Heart right ventricle (tissue), 16 donors: ENCODE results near the gene ZNF362. TPM values are rescaled to one million over a fixed set of nuclear protein-coding genes. Genes with fewer than 3 reads are reported as not detected.

Experiments used
- ATAC-seq, 8 donors: fragments of 200-7000 bp; cut with Tn5 transposase; one replicate each; pipeline ENCODE4 v1.9.1; 2020; ENCODE audit warnings: mild to moderate bottlenecking in 8 of 8, moderate library complexity in 8 of 8, moderate number of reproducible peaks in 1 of 8
- DNase-seq, 2 donors: peaks; one replicate each; pipeline ENCODE4 v3.0.0-alpha.2; 2020
- H3K27ac ChIP-seq, 10 donors: fragments of 200-600 bp; sonication (generic) in 2 of 10; one replicate each; pipeline versions ENCODE4 v1.5.0 to v1.8.0; 2020 to 2022; ENCODE audit warnings: mild to moderate bottlenecking in 3 of 10
- H3K27me3 ChIP-seq, 7 donors: fragments of 200-600 bp; one replicate each; pipeline ENCODE4 v1.8.0; 2021 to 2022; ENCODE audit warnings: mild to moderate bottlenecking in 2 of 7
- H3K36me3 ChIP-seq, 9 donors: fragments of 200-600 bp; sonication (generic) in 1 of 9; one replicate each; pipeline versions ENCODE4 v1.5.0 to v1.8.0; 2020 to 2022; ENCODE audit warnings: mild to moderate bottlenecking in 2 of 9
- H3K4me1 ChIP-seq, 9 donors: fragments of 200-600 bp; sonication (generic) in 1 of 9; one replicate each; pipeline versions ENCODE4 v1.5.0 to v1.8.0; 2020 to 2022; ENCODE audit warnings: mild to moderate bottlenecking in 4 of 9
- H3K4me3 ChIP-seq, 10 donors: fragments of 200-600 bp; sonication (generic) in 2 of 10; one replicate each; pipeline versions ENCODE4 v1.5.0 to v1.8.0; 2020 to 2022; ENCODE audit warnings: mild to moderate bottlenecking in 7 of 10, moderate library complexity in 2 of 10
- H3K9me3 ChIP-seq, 11 donors: fragments of 200-600 bp in 10 of 11; sonication (generic) in 2 of 11; one replicate each; pipeline versions ENCODE4 v1.5.0 to v1.8.0; 2013 to 2022; ENCODE audit warnings: mild to moderate bottlenecking in 2 of 11, control low read depth in 1 of 11, moderate library complexity in 1 of 11
- WGBS, 2 donors: extraction: QIAGEN DNeasy Blood & Tissue Kit; methylation state at CpG; one replicate each; pipeline ENCODE4 v1.1.7; 2013; ENCODE audit warnings: inconsistent platforms in 1 of 2; 5-methylcytosine and 5-hydroxymethylcytosine counted together
- intact Hi-C, 10 donors: fragments of 100-400 bp; cut with DNase I; formaldehyde crosslinking; loops; one replicate each; pipeline versions ENCODE4 v1.11.1 to v1.14.2; 2022
- polyA plus RNA-seq, 2 donors: library from polyadenylated mRNA; stranded (reverse); fragments of 200-250 nt; gene quantifications; one replicate each; pipeline ENCODE4 v1.2.3, GENCODE V29; 2013
- total RNA-seq, 10 donors: library from RNA; stranded (reverse); fragmentation: NEBNext Ultra II Directional in 3 of 10; extraction: Animal tissue kit (Norgen Biotek cat#: 25700) in 3 of 10; gene quantifications; one replicate each; pipeline versions ENCODE4 v1.2.1 to v1.2.4, GENCODE V29; 2021 to 2023
- TF ChIP-seq, protein P1 (sequence below), 9 donors: fragments of 200-600 bp; sonication (generic) in 2 of 9; IDR thresholded peaks; one replicate each; pipeline versions ENCODE4 v1.5.0 to v1.8.0; 2021 to 2022; ENCODE audit warnings: antibody characterized with exemption in 9 of 9, mild to moderate bottlenecking in 5 of 9, moderate library complexity in 1 of 9
- donor health status: Arrhythmogenic right ventricular cardiomyopathy.
- donor health status: ischemic (EF 13 %, LVEDD 7.1; RV severe dilation, severe dysfunction).
- donor health status: healthy with polysubstance abuse.
- donor health status: DM: no; HTN: yes; CAD: no.
- donor health status: DM: no; HTN: no; CAD: no.
- donor health status: ischemic (EF 25% LVEDD 6.9; RV normal size, moderate dysfunction).
- donor health status: ischemic (EF 25% LVEDD 5.7; RV mildly dilated, moderate dysfunction).
- donor health status: healthy.
- donor health status: DM: yes; HTN: yes; CAD: no.
- donor health status: Ischemic cardiomyopathy.
- donor health status: ischemic (EF 35%, LVEDD 5.7; RV mildly dilated, moderate dysfunction).
- donor health status: nonischemic (EF 11% LVEDD 7.7; RV severe dilation, severe dysfunction).
- donor health status: DM: yes; HTN: yes; CAD: no.
- donor health status: PGD.
- donor health status: ischemic (EF 29% LVEDD 5.4; RV normal size, mild dysfunction).
- donor health status: nonischemic (EF 23%, LVEDD 6.1; RV moderate dilation, normal function).

The ZNF362 gene
- total and polyA plus RNA-seq, 12 donors: 9.1 to 39.2 (median 31.3) TPM

DNA sequence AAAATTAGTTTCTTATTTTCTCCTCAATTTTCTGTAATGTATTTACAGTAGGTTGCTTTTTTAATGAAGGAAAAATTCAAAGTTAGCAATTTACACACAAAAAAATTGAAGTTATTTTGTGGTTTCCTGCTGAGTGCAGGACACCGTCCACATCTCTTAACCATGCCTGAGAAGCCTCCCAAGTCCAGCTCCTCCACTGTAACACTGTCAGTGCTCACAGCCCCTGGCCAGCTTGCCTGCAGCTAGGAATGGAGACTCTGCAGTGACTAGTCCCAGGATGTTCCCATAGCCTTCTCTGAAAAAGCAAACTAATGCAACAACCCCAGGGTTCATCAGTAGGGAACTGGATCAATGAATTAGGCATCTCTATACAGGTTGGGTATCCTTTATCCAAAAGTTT, 61.1 kb downstream of the ZNF362 start:
- TF ChIP-seq, protein P1, sequence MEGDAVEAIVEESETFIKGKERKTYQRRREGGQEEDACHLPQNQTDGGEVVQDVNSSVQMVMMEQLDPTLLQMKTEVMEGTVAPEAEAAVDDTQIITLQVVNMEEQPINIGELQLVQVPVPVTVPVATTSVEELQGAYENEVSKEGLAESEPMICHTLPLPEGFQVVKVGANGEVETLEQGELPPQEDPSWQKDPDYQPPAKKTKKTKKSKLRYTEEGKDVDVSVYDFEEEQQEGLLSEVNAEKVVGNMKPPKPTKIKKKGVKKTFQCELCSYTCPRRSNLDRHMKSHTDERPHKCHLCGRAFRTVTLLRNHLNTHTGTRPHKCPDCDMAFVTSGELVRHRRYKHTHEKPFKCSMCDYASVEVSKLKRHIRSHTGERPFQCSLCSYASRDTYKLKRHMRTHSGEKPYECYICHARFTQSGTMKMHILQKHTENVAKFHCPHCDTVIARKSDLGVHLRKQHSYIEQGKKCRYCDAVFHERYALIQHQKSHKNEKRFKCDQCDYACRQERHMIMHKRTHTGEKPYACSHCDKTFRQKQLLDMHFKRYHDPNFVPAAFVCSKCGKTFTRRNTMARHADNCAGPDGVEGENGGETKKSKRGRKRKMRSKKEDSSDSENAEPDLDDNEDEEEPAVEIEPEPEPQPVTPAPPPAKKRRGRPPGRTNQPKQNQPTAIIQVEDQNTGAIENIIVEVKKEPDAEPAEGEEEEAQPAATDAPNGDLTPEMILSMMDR (IDR thresholded peaks at IDR 0.05): no peak
- peaks cover 0 to 14% (median 4%) of the 10 kb centered on the region in 9 donors for H3K36me3 ChIP-seq
- intact Hi-C loops: no loop called here
- peaks cover 0 to 9% (median 0%) of the 10 kb centered on the region in 9 donors for H3K4me1 ChIP-seq
- no peaks in the 10 kb centered on the region for H3K27me3 ChIP-seq
- WGBS, 2 donors: 54 to 78% methylated on average over 1 of the region's 1 CpG
- H3K4me3 ChIP-seq: no peak overlapping the region
- no peaks in the 10 kb centered on the region for H3K9me3 ChIP-seq
- no peak overlapping the region for H3K27ac ChIP-seq
- DNase-seq (no peak), ATAC-seq (no peak)

DNA sequence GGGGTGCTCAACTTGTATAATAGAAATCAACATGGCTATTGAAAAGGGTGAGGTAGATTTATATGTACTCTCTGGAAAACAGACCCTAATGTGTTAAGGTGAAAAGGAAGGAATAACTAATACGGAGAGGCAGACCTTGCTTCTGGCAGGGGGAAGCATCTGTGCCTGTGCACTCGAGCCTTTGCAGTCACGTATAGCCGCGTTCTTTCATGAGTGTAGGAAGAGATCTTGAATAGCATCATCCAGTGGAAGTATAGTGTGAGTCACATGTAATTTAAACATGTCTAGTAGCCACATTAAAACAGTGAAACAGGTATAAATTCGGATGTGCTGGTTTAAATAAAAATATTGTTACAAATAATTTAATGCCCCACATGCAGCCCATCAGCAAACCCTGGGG, 61.7 kb downstream of the ZNF362 start:
- Histone ChIP-seq H3K9me3 (no peaks in the 10 kb centered on the region), H3K4me1 (peaks cover 0 to 11% (median 0%) of the 10 kb centered on the region in 9 donors), H3K4me3 (no peak overlapping the region), H3K27me3 (no peaks in the 10 kb centered on the region), H3K36me3 (peaks cover 0 to 20% (median 10%) of the 10 kb centered on the region in 9 donors), H3K27ac (no peak overlapping the region)
- ATAC-seq: no peak
- DNase-seq: no peak
- TF ChIP-seq, protein P1 (IDR thresholded peaks at IDR 0.05): no peak
- intact Hi-C loops: no loop called here
- 60 to 73% methylated on average over 6 of the region's 6 CpGs for WGBS, 2 donors

DNA sequence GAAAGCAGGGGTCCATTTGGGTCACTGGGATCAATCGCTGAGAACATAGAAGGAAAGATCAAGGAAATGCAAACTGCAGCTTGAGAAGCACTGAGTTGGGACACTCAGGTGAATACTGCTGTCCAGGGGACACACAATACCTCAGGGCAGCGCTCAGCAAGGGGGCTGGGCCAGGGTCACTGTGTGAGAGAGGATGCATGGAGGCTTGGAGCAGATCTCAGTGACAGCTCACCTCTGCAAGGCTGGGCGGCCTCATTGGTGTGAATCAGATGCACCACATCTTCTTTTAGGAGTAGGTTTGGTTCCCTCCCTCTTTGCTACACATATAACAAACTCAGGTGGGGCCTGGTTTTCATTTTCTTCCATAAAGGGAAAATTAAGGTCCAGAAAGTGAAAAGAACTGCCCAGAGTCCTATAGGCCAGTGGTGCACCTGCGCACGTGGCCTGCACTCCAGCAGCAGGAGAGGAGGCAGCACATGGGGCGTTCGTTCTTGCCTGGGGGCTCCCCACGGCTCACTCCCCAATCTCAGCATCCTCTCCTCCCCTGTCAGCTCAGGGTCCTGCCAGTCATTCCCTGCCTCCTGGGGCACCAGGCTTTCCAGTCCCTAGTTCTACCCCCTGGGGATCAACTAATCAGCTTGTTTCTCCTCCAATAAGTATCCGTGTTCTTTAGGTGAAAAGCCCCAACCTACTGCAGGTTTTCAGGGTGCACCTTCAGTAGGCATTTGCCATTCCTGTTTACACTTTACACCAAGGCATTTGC, 63.1 kb downstream of the ZNF362 start:
- ATAC-seq: no peak
- Histone ChIP-seq H3K27me3 (no peaks in the 10 kb centered on the region), H3K4me1 (peaks cover 0 to 17% (median 0%) of the 10 kb centered on the region in 9 donors), H3K36me3 (peaks cover 3 to 34% (median 24%) of the 10 kb centered on the region in 9 donors), H3K9me3 (no peaks in the 10 kb centered on the region), H3K27ac (no peak overlapping the region), H3K4me3 (no peak overlapping the region)
- WGBS, 2 donors: 91 to 92% methylated on average over 9 of the region's 9 CpGs
- DNase-seq: no peak
- intact Hi-C loops: no loop called here
- TF ChIP-seq, protein P1 (IDR thresholded peaks at IDR 0.05): no peak

DNA sequence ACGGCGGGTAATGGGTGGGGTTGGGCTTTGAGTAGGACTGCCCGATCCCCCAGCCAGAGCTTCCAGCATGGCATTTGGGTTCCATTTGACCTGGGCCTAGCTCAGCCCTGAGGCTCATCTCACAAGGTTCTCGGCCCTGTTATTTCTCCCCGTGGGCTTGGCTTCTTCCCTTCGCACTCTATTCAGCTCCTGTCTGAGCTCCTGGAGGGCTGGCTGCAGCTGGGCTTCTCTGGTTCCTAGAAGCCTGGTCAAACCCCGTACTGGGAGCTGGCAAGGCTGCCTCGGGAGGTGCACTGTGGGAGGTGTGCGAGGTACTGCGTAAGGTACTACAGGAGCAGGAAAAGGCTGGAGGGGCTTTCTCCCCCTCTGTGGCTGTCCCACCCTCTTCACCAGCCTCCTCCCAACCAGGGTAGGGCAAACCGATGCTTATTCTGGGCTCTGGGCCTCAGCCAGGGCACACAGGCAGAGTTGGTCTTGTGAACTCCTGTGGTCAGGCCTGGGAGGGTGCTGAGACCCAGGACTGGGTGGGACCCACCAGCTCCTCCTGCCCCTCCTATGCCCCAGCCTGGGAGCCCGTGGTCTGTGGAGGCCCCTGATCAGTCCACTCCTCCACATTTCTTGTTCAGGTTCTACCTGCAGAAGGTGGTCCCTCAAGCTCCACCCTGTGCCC, 63.8 kb downstream of the ZNF362 start:
- 77 to 78% methylated on average over 12 of the region's 12 CpGs for WGBS, 2 donors
- Histone ChIP-seq H3K27me3 (no peaks in the 10 kb centered on the region), H3K4me3 (no peak overlapping the region), H3K9me3 (no peaks in the 10 kb centered on the region), H3K36me3 (peaks cover 7 to 42% (median 31%) of the 10 kb centered on the region in 9 donors), H3K27ac (no peak overlapping the region), H3K4me1 (peaks cover 0 to 25% (median 7%) of the 10 kb centered on the region in 9 donors)
- no peak for DNase-seq
- peak in 3 of 8 donors; percentile 21 to 35 (median 23) for ATAC-seq
- TF ChIP-seq, protein P1 (IDR thresholded peaks at IDR 0.05): no peak
- intact Hi-C loops: no loop called here
